Tibial nerve (tissue), 4 donors: ENCODE results near the gene ART4. TPM values are rescaled to one million over a fixed set of nuclear protein-coding genes. Genes with fewer than 3 reads are reported as not detected.

ENCODE experiments used
- DNase-seq, 2 donors: peaks; one replicate each; pipeline ENCODE4 v3.0.0-alpha.2; 2019; ENCODE audit warnings: low spot score in 2 of 2
- H3K27ac ChIP-seq, 4 donors: fragments of 200-600 bp; sonication (generic) in 3 of 4; one replicate each; pipeline ENCODE4 v1.5.1; 2017 to 2019; ENCODE audit warnings: mild to moderate bottlenecking in 1 of 4
- H3K27me3 ChIP-seq, 2 donors: fragments of 200-600 bp; sonication (generic) in 1 of 2; one replicate each; pipeline versions ENCODE4 v1.5.1 to v1.6.0; 2017 to 2019
- H3K36me3 ChIP-seq, 3 donors: fragments of 200-600 bp; sonication (generic); one replicate each; pipeline ENCODE4 v1.5.1; 2018 to 2019
- H3K4me1 ChIP-seq, 4 donors: fragments of 200-600 bp; sonication (generic) in 3 of 4; one replicate each; pipeline ENCODE4 v1.5.1; 2017 to 2019
- H3K4me3 ChIP-seq, 4 donors: fragments of 200-600 bp; sonication (generic) in 3 of 4; one replicate each; pipeline ENCODE4 v1.5.1; 2017 to 2019; ENCODE audit warnings: mild to moderate bottlenecking in 1 of 4, moderate library complexity in 1 of 4
- H3K9me3 ChIP-seq, 4 donors: fragments of 200-600 bp; sonication (generic) in 3 of 4; one replicate each; pipeline ENCODE4 v1.5.1; 2017 to 2019
- EP300 ChIP-seq, 2 donors: sonication (generic); formaldehyde crosslinking; IDR thresholded peaks; one replicate each; pipeline ENCODE4 v1.6.1; 2017; ENCODE audit warnings: antibody characterized with exemption in 2 of 2, mild to moderate bottlenecking in 1 of 2
- POLR2A ChIP-seq, 2 donors: fragments of 450-650 bp; IDR thresholded peaks; one replicate each; pipeline ENCODE4 v1.6.1; 2017; ENCODE audit warnings: antibody characterized with exemption in 2 of 2, mild to moderate bottlenecking in 2 of 2, moderate library complexity in 2 of 2
- WGBS, 2 donors: methylation state at CpG; one replicate each; pipeline ENCODE4 v1.1.5; 2018; 5-methylcytosine and 5-hydroxymethylcytosine counted together
- total RNA-seq, 4 donors: library from RNA; depleted of rRNA; stranded (reverse); fragments of >200 nt; gene quantifications; one replicate each; pipeline ENCODE4 v1.1.0, GENCODE V29; 2016
- TF ChIP-seq, protein P1 (sequence below), 5 experiments: fragments of 200-600 bp in 3 of 5; fragments of 450-650 bp in 2 of 5; sonication (generic) in 3 of 5; IDR thresholded peaks; one replicate each; pipeline ENCODE4 v1.5.1; 2016 to 2019; ENCODE audit warnings: antibody characterized with exemption in 5 of 5, mild to moderate bottlenecking in 3 of 5, moderate library complexity in 2 of 5

ART4 gene
- total RNA-seq, 4 donors from 2014 or later, result under 0.01 to 5.9 (median 1.4) TPM

GRCh38 chr12:14879222-14879933 is 36.1 kb upstream of the ART4 start:
- peaks cover 0 to 14% (median 2%) of the 10 kb centered on the region in 4 donors for H3K4me1 ChIP-seq
- no peaks in the 10 kb centered on the region for H3K9me3 ChIP-seq
- H3K27ac ChIP-seq, result no peak overlapping the region
- no peak overlapping the region for H3K4me3 ChIP-seq
- H3K27me3 ChIP-seq, result no peaks in the 10 kb centered on the region
- no peak for DNase-seq
- H3K36me3 ChIP-seq, result peaks cover 0 to 10% (median 0%) of the 10 kb centered on the region in 3 donors
- 87 to 90% methylated on average over 8 of the region's 8 CpGs for WGBS, 2 donors
- TF ChIP-seq POLR2A (IDR thresholded peaks at IDR 0.05) (no peak), EP300 (IDR thresholded peaks at IDR 0.05) (no peak)
- TF ChIP-seq, protein P1, sequence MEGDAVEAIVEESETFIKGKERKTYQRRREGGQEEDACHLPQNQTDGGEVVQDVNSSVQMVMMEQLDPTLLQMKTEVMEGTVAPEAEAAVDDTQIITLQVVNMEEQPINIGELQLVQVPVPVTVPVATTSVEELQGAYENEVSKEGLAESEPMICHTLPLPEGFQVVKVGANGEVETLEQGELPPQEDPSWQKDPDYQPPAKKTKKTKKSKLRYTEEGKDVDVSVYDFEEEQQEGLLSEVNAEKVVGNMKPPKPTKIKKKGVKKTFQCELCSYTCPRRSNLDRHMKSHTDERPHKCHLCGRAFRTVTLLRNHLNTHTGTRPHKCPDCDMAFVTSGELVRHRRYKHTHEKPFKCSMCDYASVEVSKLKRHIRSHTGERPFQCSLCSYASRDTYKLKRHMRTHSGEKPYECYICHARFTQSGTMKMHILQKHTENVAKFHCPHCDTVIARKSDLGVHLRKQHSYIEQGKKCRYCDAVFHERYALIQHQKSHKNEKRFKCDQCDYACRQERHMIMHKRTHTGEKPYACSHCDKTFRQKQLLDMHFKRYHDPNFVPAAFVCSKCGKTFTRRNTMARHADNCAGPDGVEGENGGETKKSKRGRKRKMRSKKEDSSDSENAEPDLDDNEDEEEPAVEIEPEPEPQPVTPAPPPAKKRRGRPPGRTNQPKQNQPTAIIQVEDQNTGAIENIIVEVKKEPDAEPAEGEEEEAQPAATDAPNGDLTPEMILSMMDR (IDR thresholded peaks at IDR 0.05), result no peak

DNA sequence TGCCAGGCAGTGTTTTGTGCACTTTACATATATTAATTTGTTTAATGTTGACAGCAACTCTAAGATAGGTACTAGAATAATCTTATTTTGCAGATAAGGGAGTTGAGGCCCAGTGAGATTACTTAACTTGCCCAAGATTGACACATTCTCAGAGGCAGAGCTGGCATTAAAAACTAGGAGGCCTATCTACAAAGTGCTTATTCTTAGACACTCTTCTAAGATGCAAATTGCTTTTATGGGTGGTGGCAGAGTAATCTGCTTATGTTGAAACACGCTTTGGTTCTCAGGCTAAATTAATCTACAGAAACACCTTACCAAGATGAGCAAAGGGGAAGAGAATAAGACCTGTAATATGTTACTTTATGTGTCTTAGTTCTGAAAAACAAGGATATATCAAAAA is 35.2 kb upstream of the ART4 start:
- Histone ChIP-seq H3K27me3 (no peaks in the 10 kb centered on the region), H3K27ac (no peak overlapping the region), H3K4me1 (peaks cover 0 to 5% (median 0%) of the 10 kb centered on the region in 4 donors), H3K9me3 (no peaks in the 10 kb centered on the region), H3K36me3 (peaks cover 0 to 10% (median 0%) of the 10 kb centered on the region in 3 donors), H3K4me3 (no peak overlapping the region)
- TF ChIP-seq, protein P1 (IDR thresholded peaks at IDR 0.05), result no peak
- no peak for TF ChIP-seq POLR2A (IDR thresholded peaks at IDR 0.05)
- WGBS, 2 donors, result 95% methylated on average over 1 of the region's 1 CpG
- DNase-seq, result no peak

DNA sequence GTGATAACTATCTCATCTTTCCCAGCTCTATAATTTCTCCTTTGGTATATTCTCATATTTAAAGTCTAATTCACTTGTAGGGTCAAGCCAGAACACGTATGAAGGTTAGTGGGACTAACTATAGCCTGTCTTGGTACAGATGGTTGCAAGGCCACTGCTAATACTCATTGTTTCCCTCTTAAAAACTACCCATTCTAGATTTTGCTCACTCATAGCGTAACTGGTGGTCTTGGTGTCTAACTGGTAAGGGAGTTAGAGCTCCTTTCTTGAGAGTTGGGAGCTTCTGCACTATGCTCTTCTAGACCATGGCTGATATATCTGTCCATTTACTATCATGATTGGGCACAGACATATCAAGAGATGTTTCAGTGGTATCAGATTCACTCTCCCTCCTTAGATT is 33.5 kb upstream of the ART4 start:
- no peaks in the 10 kb centered on the region for H3K27me3 ChIP-seq
- H3K27ac ChIP-seq, result no peak overlapping the region
- H3K4me3 ChIP-seq, result no peak overlapping the region
- H3K4me1 ChIP-seq, result no peaks in the 10 kb centered on the region
- no peak for DNase-seq
- no peak for TF ChIP-seq POLR2A (IDR thresholded peaks at IDR 0.05)
- TF ChIP-seq, protein P1 (IDR thresholded peaks at IDR 0.05), result no peak
- no peak for TF ChIP-seq EP300 (IDR thresholded peaks at IDR 0.05)
- no peaks in the 10 kb centered on the region for H3K9me3 ChIP-seq
- 41 to 92% methylated on average over 2 of the region's 2 CpGs for WGBS, 2 donors
- peaks cover 0 to 5% (median 0%) of the 10 kb centered on the region in 3 donors for H3K36me3 ChIP-seq

- WGBS, 2 donors, result 59 to 65% methylated on average over 3 of the region's 3 CpGs
- DNase-seq, result no peak
- Histone ChIP-seq H3K4me3 (no peak overlapping the region), H3K36me3 (no peaks in the 10 kb centered on the region), H3K4me1 (no peaks in the 10 kb centered on the region), H3K27ac (no peak overlapping the region), H3K9me3 (no peaks in the 10 kb centered on the region), H3K27me3 (no peaks in the 10 kb centered on the region)
- TF ChIP-seq, protein P1 (IDR thresholded peaks at IDR 0.05), result no peak
- no peak for TF ChIP-seq POLR2A (IDR thresholded peaks at IDR 0.05)
- no peak for TF ChIP-seq EP300 (IDR thresholded peaks at IDR 0.05)
Observed at GRCh38 chr12:14874882-14875281, 31.6 kb upstream of the ART4 start.

DNA sequence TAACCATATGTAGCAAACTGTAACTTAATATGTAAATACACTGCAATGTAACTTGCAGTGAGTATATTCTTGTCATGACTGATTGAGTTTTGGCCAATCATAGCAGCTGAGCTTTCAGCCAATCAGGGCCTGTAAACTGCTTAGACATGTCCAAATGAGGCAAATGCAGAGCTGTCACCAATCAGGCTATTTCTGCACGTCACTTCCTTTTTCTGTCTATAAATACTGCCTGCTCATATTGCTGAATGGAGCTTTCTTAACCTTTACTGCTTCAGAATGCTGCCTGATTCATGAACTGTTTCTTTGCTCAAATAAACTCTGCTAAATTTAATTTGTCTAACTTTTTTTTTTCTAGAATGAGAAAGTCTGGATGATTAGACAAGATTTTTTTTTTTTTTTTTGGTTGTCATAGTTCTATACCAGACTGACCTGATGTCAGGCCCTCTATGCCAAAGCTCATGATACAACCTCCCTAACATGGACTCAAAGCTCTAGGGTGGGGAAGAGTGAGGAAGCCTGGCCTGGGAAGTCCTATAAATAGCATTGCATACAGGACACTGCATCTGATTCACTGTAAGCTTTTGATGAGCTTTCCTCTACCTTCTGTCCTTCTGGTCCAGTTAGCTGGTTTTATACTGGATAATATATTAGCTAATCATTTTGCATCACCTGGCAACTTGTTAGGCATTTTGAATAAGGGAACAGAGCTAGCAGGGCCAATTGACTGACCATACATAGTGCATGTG is 30.3 kb upstream of the ART4 start:
- H3K9me3 ChIP-seq, result no peaks in the 10 kb centered on the region
- H3K4me1 ChIP-seq, result peaks cover 0 to 9% (median 0%) of the 10 kb centered on the region in 4 donors
- WGBS, 2 donors, result 43 to 54% methylated on average over 1 of the region's 1 CpG
- TF ChIP-seq POLR2A (IDR thresholded peaks at IDR 0.05), result no peak
- TF ChIP-seq EP300 (IDR thresholded peaks at IDR 0.05), result no peak
- TF ChIP-seq, protein P1 (IDR thresholded peaks at IDR 0.05), result no peak
- H3K36me3 ChIP-seq, result no peaks in the 10 kb centered on the region
- no peak overlapping the region for H3K27ac ChIP-seq
- H3K27me3 ChIP-seq, result no peaks in the 10 kb centered on the region
- H3K4me3 ChIP-seq, result no peak overlapping the region
- DNase-seq, result no peak
